ENCODE results near the gene HADHB.
"Not testable (repeated sequence)": the region's sequence is repeated elsewhere in the genome, so short reads cannot be mapped to it uniquely, and the experiment has no call there.

Gene HADHB

DNA sequence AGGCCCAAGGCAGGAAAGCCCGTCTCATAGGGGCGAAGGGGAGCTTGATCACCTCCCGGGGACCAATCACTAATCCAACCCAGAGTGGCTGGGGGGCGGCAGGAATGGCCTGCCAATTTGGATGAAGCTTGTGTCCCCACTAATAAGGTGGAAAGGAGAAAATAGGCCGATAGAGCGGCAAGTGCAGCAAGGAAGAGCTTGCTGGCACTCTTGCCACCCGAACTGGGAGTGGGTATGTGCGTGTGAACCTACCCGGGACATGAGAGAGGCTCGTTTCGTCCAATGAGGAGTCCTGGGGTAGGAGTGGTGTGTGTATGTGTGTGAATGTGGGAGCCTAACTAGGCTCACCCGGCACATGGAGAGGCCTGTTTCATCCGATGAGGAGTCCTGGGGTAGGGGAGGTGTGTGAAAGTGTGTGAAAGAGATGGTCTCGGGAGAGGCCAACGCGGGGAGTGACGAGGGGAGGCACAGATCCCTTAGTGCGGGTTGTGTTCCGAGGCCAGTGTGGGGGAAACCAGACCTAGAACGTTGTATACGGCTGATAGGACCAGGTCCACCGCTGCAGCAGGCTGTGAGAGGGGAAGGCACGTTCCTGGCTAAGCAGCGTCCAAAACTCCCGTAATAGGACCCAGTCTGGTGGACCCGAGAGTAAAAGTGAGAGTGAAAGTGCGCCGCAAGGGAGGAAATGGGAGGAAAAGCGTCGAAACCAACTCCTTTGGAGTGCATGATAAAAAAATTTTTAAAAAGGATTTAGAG is 54.1 kb downstream of the HADHB start:
- DNase-seq = no peak

DNA sequence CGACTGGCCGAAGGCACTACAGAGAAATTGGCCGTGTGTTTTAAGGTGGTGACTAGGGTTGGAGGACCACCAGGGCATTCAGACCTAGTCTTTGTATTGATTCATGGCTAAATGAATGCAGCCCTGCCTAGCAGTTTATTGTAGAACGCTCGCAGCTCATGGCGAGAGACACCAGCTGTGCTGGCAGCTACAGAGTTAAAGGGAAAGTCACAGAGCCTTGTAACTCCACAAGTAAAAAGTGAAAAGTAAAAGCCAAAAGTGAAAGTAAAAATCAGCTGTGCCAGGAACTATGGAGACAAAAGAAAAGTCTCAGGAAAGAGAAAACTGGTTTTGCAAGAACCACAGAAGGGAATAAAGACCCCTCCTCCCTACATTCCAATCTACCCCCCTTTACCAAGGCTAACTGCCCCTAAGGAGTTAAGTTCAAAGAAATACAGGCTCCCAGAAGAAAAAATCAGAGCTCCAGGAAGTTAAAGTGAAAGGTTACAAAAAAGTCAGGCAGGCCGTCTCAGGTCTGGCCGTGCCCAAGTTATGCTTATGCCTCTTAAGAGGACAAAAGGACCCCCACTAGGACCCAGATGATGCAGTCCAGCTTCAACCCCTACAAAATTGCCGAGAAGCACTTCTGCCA is 54.8 kb downstream of the HADHB start:
- DNase-seq = no peak

DNA sequence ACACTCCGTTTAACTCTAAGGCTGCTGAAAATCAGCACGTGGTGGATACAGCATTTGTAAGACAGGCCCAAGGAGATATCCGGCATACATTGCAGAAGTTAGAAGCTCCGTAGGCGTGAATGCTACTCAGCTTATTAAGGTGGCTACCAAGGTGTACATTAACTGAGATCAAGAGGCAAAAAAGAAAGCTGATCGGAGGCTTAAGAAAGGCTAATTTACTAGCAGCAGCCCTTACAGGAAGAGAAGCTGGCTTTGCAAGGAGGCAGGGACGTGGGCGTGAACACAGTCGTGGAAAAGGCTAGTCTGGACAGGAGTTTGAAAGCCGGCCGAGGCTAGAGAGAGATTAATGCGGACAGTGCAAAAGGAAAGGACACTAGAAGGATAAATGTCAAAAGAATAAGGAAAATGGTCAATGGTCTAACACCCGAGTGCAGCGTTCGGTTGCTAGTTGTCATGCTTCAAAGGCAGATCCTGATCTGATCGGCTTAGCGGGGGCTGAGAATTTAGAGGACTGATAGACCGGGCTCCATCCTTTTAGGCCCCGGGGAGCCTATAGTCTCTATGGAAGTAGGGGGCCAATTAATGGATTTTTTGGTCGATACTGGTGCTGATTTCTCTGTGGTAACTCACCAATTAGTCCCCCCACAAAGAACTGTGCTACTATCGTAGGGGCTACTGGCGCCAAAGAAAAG is 55.6 kb downstream of the HADHB start:
- DNase-seq = no peak

DNA sequence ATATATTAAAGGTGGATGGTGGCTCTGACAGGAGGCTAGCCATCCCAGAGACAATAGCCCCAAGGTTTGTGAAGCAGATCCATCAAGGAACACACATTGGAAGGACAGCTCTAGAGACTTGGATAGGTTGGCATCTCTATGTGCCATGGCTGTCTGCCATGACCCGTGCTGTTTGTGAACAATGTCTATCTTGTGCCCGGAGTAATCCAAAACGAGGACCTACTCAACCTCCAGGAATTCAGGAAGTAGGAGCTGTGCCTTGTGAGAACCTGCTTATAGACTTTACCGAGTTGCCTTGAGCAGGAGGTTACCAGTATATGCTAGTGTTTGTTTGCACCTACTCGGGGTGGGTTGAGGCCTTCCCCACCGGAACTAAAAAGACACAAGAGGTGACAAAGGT is 58.1 kb downstream of the HADHB start:
- no peak for DNase-seq

DNA sequence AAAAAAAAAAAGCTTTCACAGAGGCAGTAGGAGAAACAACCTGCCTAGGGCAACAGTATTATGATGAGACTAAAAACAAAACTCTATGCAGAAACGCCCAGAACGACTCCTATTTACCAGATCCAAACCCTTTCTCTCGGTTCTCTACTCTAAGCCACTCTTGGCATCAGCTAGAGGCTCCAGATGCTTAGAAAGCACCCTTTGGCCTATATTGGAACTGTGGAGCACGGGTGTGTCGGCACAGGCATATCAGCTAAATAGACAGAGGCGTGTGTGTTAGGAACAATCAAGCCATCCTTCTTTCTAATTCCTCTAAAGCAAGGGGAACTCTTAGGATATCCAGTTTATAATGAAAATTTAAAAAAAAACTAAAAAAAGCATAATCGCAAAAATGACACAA is 60.4 kb downstream of the HADHB start:
- DNase-seq = not testable (repeated sequence)

DNA sequence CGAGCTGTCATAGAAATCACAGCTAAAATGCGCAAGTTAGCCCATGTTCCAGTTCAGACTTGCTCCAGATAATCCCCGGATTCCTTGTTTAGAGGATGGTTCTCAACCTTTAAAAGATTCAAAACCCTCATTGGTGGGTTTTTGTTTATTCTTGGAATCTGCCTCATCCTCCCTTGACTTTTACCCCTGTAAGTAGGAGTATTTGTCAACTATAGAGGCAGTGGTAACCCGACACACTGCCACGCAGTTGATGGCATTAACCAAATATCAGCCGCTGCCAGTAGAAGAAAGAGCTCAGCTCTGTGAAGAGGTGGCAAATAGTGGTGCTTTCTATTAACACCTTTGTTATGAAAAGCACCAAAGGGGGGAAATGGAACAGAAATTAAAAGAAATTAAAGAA is 60.8 kb downstream of the HADHB start:
- no peak for DNase-seq

DNA sequence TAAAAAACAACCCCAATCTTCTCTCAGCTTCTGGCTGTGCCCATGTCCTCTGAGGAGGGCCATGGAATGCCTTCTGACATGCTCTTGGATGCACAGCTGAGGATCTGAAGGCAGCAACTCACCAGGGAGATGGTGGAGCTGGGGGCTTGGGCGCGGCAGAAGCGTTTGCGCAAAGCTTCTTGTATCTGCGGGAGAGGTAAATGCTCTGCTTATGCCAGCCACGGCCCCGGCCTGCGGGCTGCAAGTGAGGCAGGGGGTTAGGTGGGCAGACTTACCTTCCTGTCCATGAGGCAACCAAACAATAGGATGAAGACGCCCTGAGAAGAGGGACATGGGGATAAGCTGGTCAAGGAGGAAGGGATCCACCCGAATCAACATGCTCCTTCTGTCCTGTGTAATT is 65.2 kb downstream of the HADHB start:
- DNase-seq = no peak

DNA sequence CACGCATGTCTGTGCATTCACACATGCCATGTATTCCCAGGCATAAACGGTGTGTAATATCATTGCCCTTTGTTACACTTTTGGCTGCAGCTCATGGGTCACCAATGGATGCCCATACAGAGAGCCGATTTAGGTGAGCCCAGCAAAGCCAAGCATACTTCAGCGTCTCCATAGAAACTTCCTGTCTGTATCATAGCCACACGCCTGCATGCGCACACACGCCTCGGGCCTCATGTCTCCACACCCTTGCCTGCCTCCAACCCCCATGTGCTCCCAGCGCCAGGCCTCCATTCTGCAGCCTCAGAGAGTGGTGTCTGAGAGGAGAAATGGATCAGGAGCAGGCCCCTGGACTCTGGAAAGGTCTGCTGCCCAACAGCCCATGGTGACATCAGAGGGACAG is 67.7 kb downstream of the HADHB start:
- DNase-seq = no peak

DNA sequence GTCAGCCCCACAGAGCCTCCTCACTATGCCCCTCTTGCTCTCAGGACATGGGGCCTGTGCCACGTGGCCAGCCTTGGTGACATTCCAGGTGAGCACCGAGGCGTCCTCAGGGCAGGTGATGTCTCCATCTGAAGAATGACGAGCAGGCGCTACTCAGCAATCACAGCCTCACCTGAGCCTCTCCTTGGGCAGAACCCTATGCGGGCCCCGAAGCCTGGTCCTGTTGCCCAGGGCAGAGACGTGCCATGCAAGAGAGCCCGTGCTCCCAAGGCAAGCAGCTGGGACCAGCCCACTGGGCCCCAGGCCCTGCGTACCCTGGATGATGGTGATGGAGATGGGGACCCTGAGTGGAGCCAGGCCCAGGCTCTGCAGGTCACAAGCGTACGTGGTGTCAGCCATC is 68.7 kb downstream of the HADHB start:
- no peak for DNase-seq

DNA sequence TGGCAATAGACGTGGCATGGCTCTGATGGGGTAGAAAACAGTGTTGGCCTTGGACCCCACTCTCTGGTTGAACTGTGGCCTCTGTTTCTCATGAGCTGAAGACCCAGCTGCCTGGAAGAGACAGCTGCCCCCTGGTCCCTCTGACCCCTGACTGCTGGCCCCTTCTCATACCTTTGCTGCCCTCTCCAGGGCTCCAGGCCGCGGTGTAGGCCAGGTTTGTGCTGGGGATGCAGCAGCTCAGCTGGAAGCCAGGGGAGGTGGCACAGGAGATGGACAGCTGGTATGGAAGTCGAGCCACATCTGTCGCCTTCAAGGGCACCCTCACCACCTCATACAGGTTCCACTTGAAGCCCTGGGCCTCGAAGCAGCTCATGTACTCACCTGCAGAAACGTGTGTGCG is 69.5 kb downstream of the HADHB start:
- DNase-seq = no peak

DNA sequence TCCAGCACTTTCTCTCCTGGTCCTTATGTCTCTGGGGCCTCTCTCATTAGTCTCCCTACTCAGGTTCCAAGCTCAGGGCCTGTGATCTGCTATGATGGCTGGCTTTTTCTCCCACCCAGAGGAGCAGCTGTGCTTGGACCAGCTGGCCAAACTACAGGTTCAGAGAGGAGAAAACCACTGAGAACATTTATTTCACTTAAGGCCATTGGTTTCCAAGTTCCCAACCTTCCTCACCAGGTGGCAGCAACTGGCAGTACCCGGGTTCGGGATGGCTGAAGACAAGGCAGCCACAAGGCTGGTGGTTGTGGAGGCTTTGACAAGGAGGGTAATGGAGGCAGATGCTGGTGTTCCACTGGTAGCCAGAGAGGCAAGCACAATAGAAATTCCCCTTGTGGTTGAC is 71.3 kb downstream of the HADHB start:
- DNase-seq = no peak

DNA sequence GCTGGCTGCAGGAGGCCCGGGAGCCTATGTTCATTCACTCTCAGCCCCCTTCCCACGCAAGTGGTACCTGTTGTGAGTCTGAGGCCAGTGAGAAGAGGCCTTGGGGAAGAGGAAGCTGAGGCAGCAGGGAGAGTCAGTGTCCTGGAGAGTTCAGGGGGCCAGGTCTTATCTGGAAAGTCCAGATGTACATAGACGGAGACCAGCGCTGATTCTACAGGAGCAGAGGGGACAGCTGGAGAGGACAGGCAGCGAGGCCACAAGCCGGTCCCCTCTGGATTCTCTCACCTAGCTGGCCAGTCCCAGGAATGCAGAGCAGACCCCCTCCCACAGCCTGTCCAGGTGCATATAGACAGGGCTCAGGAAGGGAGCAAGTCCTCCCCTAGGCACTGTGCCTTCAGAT is 72.1 kb downstream of the HADHB start:
- no peak for DNase-seq

DNA sequence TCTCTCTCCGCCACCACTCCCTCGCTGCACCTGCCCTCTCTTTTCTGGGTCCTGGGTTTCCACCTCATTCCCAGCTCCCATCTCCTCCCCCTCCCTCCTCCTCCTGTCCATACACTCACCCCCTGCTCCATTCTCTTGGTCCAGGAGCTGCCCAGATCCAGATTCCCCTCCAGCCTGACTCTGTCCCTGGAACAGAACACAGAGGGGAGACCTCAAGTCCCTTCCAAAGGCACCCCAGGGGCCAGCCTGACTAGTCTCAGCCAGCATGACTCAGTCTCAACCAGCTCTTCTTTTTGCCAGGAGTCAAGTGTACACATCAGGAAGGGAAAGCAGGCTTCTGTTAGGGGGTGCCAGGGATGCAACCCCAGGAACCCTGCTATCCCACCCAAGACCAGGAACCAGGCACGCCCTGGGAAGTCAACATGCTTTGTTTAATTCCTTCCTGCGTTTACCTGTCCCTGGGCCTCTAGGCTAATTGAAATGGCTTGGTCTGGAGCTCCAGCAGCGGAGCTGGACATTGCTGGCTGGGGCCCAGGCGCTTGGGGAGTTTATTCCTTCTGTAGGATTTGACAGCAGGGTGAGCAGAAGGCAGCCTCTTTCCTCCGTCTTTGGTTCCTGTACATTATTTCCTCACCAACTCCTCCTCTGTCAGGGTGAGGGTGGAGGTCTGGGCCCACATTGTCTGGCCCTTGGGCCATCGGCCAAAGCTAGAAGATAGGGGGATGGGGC is 72.8 kb downstream of the HADHB start:
- no peak for DNase-seq

DNA sequence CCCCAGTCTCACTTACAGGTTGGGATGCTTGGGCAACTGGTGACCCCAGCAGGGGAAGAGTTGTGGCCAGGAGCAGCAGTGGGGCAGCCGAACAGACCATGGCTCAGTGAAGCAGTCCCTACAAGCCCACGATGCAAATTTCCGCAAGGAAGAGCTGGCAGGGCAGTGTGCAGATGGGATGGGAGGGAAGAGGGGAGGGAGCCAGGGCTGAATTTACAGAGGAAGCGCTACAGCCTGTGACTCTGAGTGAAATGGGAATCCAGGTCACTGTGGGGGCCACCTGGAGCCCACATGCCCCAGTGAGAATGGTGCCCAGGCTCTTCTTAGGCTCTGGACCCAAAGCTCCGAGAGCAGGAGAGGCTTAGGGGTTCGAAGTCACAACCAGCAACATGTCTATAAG is 74.2 kb downstream of the HADHB start:
- peak; percentile 41 for DNase-seq

DNA sequence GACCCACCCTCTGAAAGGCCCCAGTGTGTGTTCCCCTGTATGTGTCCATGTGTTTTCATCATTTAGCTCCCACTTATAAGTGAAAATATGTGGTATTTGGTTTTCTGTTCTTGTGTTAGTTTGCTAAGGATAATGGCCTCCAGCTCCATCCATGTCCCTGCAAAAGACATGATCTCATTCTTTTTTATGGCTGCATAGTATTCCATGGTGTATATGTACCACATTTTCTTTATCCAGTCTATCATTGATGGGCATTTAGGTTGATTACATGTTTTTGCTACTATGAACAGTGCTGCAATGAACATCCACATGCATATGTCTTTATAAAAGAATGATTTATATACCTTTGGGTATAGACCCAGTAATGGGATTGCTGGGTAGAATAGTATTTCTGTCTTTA is 79.7 kb downstream of the HADHB start:
- DNase-seq = not testable (repeated sequence)

DNA sequence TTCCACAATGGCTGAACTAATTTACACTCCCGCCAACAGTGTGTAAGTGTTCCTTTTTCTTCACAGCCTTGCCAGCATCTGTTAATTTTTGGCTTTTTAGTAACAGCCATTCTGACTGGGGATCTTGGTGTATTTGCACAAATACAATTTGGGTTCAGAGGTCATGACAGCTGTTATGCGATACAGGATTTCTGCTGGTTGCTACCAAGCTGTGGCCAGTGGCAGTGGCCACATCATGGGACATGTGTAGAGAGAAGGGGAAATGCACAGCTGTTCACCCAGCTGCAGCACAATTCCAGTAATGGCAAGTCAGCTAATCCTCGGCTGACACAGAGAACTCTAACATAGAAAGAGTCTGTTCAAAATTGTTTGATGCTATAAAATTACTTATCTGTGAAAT is 80.2 kb downstream of the HADHB start:
- DNase-seq = no peak

DNA sequence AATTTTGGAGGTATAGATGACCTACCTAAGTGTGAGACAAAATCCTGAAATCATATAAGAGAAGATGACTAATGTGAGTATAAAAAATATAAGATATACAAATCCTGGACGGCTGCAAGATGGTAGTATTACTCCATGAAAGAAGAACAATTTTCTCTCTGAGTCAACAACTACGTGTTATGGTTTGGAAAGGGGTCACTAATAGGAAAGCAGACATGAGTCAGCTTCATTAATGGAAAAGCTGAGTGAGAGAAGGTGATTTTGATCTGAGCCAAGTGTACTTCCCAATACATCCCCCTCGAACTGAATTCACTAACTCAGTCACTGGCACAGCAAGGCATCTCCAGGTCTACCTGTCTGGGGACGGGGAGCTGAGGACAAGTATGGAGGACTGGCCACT is 81.1 kb downstream of the HADHB start:
- no peak for DNase-seq

DNA sequence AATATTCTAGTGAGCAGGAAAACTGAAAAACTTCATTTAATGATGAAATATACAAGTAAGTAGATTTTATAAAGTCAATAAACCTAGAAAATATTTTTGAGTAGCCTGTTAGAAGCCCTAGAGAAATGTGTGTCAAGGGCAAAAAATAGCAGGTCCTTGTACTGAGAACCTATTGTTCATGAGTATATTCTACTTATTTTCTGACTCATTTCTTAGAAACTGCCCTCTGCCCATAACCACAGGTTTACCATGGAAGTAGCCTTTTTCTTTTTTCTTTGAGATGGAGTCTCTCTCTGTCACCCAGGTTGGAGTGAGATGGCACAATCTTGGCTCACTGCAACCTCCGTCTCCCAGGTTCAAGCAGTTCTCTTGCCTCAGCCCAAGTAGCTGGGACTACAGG is 81.8 kb downstream of the HADHB start:
- no peak for DNase-seq

DNA sequence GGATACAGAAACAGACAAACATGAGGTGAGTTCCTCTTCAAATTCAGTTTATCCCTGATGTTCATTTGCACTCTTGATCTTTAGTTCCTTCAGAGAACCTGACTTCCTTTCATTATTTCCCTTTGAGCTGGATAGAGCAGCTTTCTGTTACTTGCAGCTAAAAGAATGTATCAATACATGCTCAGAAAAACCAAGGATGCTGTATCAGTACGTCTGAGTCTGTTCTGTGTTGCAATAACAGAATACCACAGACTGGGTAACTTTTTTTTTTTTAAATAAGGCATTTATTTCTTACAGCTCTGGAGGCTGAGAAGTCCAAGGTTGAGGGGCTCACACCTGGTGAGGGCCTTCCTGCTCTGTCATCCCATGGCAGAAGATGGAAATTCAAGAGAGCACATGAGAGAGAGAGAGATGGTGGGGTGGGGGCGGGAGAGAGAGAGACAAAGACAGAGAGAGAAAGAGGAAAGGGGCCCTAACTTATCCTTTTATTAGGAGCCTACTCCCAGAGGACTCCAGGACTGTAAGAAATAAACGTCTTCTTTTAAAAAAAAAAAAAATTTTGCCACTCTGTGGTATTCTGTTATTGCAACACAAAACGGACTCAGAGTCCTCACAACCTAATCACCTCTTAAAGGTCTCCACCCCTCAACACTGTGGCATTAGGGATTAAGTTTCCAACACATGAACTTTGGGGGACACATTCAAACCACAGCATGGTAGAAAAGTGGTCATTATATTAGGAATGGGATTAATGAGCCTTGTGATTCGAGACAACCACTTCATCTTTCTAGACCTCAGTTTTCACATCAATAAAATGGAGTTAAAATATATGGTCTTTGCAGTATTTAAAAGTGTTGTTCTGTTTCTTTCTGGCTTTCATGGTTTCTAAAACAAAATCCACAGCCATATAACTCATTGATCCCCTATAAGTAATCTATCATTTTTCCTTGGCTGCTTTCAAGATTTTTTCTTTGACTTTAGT is 82.8 kb downstream of the HADHB start:
- no peak for DNase-seq

DNA sequence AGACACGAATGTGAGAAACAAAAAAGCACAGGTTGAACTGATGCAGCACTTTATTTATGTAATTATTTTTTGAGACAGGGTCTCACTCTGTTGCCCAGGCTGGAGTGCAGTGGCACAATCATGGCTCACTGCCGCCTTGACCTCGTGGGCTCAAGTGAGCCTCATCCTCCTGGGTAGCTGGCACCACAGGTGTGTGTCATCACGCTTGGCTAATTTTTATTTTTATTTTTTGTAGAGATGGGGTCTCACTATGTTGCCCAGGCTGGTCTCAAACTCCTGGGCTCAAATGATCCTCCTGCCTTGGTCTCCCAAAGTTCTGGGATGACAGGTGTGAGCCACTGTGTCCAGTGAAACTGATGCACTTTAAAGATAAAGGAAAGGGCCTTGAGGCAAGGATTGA is 84.3 kb downstream of the HADHB start:
- not testable (repeated sequence) for DNase-seq

DNA sequence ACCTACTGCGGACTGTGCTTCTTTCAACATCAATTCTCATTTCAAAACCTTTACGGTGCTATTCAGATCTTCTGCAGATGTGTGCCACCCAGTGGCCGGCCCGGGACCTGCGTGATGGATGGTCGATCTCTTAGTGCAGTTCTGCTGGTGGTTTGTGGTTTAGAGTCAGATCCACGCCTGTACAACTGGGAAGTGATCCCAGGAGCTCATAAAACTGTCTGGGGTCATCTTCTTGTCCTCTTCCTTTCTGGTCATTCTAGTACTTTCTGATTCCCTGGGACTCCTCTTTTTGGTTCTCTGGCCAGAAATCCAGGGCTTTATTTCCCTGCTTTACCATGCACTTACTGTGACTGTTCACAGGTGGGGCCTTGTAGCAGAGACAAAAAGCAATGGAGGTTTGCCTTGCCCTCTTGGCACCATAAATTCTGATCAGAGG is 85.4 kb downstream of the HADHB start:
- DNase-seq = peak; percentile 78

DNA sequence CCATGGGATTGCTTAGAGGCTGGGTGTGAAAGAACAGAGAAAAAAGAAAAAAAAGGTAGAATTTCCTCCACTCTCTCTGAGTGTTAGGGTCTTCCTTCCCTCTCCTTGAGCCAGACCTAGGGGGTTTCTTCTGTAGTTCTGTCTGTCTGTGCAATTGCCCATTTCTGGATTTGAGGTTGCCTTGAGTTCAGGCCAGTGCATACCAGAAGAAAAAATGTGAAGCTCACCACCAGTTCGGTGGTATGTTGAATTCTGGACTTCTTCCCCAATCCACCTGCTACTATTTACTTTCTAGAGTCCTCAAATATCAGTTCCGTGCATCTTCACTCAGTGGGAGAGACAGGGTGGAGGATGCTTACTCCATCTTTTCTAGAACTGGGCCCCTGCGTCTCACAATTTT is 85.9 kb downstream of the HADHB start:
- DNase-seq = no peak
